GM18511 (cell line): ENCODE measurements around the gene WDR93.
A peak's percentile ranks its signal among the peaks of the same experiment; 100 is the strongest.

Source experiments
- ATAC-seq: cut with Tn5 transposase; IDR thresholded peaks from one replicate; pipeline ENCODE4 v1.9.1; 2021; ENCODE audit warnings: mild to moderate bottlenecking, moderate library complexity; ENCODE audit not compliant: unreplicated experiment

Gene WDR93

GRCh38 chr15:89690276-89691218 lies at the start of gene WDR93, which contains the start of gene PEX11A:
TSS of gene WDR93 (plus strand) at chr15:89690811. CDS start at chr15:89701747, 10,936 bp downstream.
TSS of gene PEX11A (minus strand) at chr15:89690754. CDS start at chr15:89690632, 122 bp downstream.
- peak; percentile 91 for ATAC-seq

GRCh38 chr15:89641053-89641452 lies 49.6 kb upstream of the WDR93 start:
- no peak for ATAC-seq

GRCh38 chr15:89642106-89642505 lies 48.5 kb upstream of the WDR93 start:
- ATAC-seq, result no peak

GRCh38 chr15:89645680-89646079 lies 44.9 kb upstream of the WDR93 start:
- ATAC-seq, result no peak

GRCh38 chr15:89646416-89647141 lies 44.0 kb upstream of the WDR93 start:
- ATAC-seq, result no peak

GRCh38 chr15:89647191-89647851 lies 43.3 kb upstream of the WDR93 start:
- peak; percentile 62 for ATAC-seq

- ATAC-seq, result no peak
Measured at GRCh38 chr15:89648106-89649012, 42.3 kb upstream of the WDR93 start.

GRCh38 chr15:89649013-89649625 lies 41.5 kb upstream of the WDR93 start:
- no peak for ATAC-seq

GRCh38 chr15:89649716-89650115 lies 40.9 kb upstream of the WDR93 start:
- no peak for ATAC-seq

- no peak for ATAC-seq
Measured at GRCh38 chr15:89652131-89652530, 38.5 kb upstream of the WDR93 start.

GRCh38 chr15:89652666-89653065 lies 37.9 kb upstream of the WDR93 start:
- ATAC-seq, result no peak

- ATAC-seq, result no peak
Measured at GRCh38 chr15:89653578-89653977, 37.0 kb upstream of the WDR93 start.

- no peak for ATAC-seq
Measured at GRCh38 chr15:89654301-89654761, 36.3 kb upstream of the WDR93 start.

GRCh38 chr15:89654847-89655805 lies 35.5 kb upstream of the WDR93 start, which contains the start of gene KIF7:
TSS of gene KIF7 (minus strand) at chr15:89655467. CDS start at chr15:89652930, 2,537 bp downstream.
- peak; percentile 51 for ATAC-seq

- ATAC-seq, result no peak
Measured at GRCh38 chr15:89656116-89656815, 34.3 kb upstream of the WDR93 start.

- ATAC-seq, result no peak
Measured at GRCh38 chr15:89657686-89658200, 32.9 kb upstream of the WDR93 start.

- no peak for ATAC-seq
Measured at GRCh38 chr15:89659295-89659694, 31.3 kb upstream of the WDR93 start.

- no peak for ATAC-seq
Measured at GRCh38 chr15:89660556-89660955, 30.1 kb upstream of the WDR93 start.
